OCI-LY7 (cell line): Measurements from ENCODE around the gene DYRK2. TPM values are rescaled to one million over a fixed set of nuclear protein-coding genes. Genes with fewer than 3 reads are reported as not detected.

Source experiments
- BruUV-seq: library from RNA; stranded (reverse); fragments of 400-500 nt; replicated peaks from 2 replicates; lab custom pipeline; 2021; lab: Mats Ljungman, UMichigan
- CTCF ChIA-PET: fragments of 300-600 bp; sonication (Branson Sonifier 250); formaldehyde crosslinking; loops from one replicate; lab custom pipeline; 2022; ENCODE audit warnings: antibody characterized with exemption; ENCODE audit not compliant: unreplicated experiment; lab: Charles Lee
- POLR2A ChIA-PET: fragments of 300-600 bp; sonication (Branson Sonifier 250); formaldehyde crosslinking; loops from one replicate; lab custom pipeline; 2022; ENCODE audit warnings: antibody characterized with exemption; lab: Charles Lee
- DNase-seq: peaks from one replicate; pipeline ENCODE4 v3.0.0-alpha.2; 2015; ENCODE audit warnings: low spot score
- H2AFZ ChIP-seq: fragments of 200-600 bp; sonication (generic), shearing (Covaris generic); 2 replicates; pipeline ENCODE4 v1.6.1; 2014; ENCODE audit warnings: mild to moderate bottlenecking, antibody characterized with exemption, low read length, moderate library complexity
- H3K27ac ChIP-seq: fragments of 200-600 bp; sonication (generic); 2 replicates; pipeline ENCODE4 v1.5.1; 2014; ENCODE audit warnings: mixed run types, low read depth, mild to moderate bottlenecking, moderate library complexity, low read length, inconsistent platforms; ENCODE audit not compliant: poor library complexity, severe bottlenecking
- H3K36me3 ChIP-seq: fragments of 200-600 bp; sonication (generic); 2 replicates; pipeline ENCODE4 v1.6.1; 2014; ENCODE audit warnings: mild to moderate bottlenecking, antibody characterized with exemption, low read length, moderate library complexity, mixed read lengths; ENCODE audit not compliant: insufficient read depth
- H3K4me1 ChIP-seq: fragments of 200-600 bp; sonication (generic); 2 replicates; pipeline ENCODE4 v1.5.1; 2014; ENCODE audit warnings: mild to moderate bottlenecking, low read length; ENCODE audit not compliant: insufficient read depth, poor library complexity, severe bottlenecking
- H3K4me2 ChIP-seq: fragments of 200-600 bp; sonication (generic); 2 replicates; pipeline ENCODE4 v1.6.1; 2014; ENCODE audit warnings: mild to moderate bottlenecking, low read length
- H3K4me3 ChIP-seq: fragments of 200-600 bp; sonication (generic); 2 replicates; pipeline ENCODE4 v1.5.1; 2014; ENCODE audit warnings: mild to moderate bottlenecking, low read depth, low read length; ENCODE audit not compliant: poor library complexity, severe bottlenecking
- H3K79me2 ChIP-seq: fragments of 200-600 bp; sonication (generic); 2 replicates; pipeline ENCODE4 v1.6.1; 2016; ENCODE audit warnings: low read depth, mild to moderate bottlenecking, low read length, moderate library complexity, mixed read lengths; ENCODE audit not compliant: insufficient read depth
- H3K9me2 ChIP-seq: fragments of 200-600 bp; sonication (generic); 2 replicates; pipeline ENCODE4 v1.6.1; 2016; ENCODE audit warnings: mild to moderate bottlenecking, low read length, mixed read lengths; ENCODE audit not compliant: insufficient read depth
- H3K9me3 ChIP-seq: fragments of 200-600 bp; sonication (generic); 2 replicates; pipeline ENCODE4 v1.6.1; 2014; ENCODE audit warnings: mild to moderate bottlenecking, mixed run types, low read length, mixed read lengths
- H4K20me1 ChIP-seq: fragments of 200-600 bp; sonication (generic); 2 replicates; pipeline ENCODE4 v1.6.1; 2014; ENCODE audit warnings: mild to moderate bottlenecking, antibody characterized with exemption, low read length, moderate library complexity, mixed read lengths; ENCODE audit not compliant: insufficient read depth
- EZH2phosphoT487 ChIP-seq: fragments of 200-600 bp; sonication (generic); IDR thresholded peaks from 2 replicates; pipeline ENCODE4 v1.6.1; 2018; ENCODE audit warnings: low read depth, borderline replicate concordance, mild to moderate bottlenecking, mixed run types, antibody characterized with exemption, low read length, moderate library complexity, mixed read lengths
- intact Hi-C: fragments of 100-400 bp; cut with micrococcal nuclease; formaldehyde crosslinking; loops from one replicate; pipeline ENCODE4 v1.10.0; 2022; ENCODE audit not compliant: unreplicated experiment
- total RNA-seq, 2 experiments: library from RNA; depleted of rRNA in 1 of 2; stranded (reverse); fragments of >200 nt in 1 of 2; shearing (Covaris generic) in 1 of 2; gene quantifications; 2 replicates each; pipeline ENCODE4 v1.2.3, GENCODE V29; 2014 to 2022
- TF ChIP-seq, protein P1 (sequence below): fragments of 200-600 bp; sonication (generic); conservative IDR thresholded peaks from 2 replicates; pipeline ENCODE4 v1.5.1; 2014; ENCODE audit warnings: mild to moderate bottlenecking, antibody characterized with exemption, low read length, moderate library complexity, mixed read lengths

DYRK2 gene
- total RNA-seq, 2 experiments from 2014 or later: 30.6 to 32.3 TPM

GRCh38 chr12:67690656-67691055 lies 42.1 kb downstream of the DYRK2 start:
- no peak overlapping the region for H2AFZ ChIP-seq
- no peaks in the 10 kb centered on the region for H3K36me3 ChIP-seq
- POLR2A ChIA-PET: interaction anchor here (0.7 kb wide), 2 partner anchors 35 to 250 kb away, joined by 3 read pairs; no protein-coding TSS in a partner anchor
- no peaks in the 10 kb centered on the region for H3K79me2 ChIP-seq
- H3K4me2 ChIP-seq: no peak overlapping the region
- TF ChIP-seq EZH2phosphoT487: no peak
- TF ChIP-seq, protein P1, sequence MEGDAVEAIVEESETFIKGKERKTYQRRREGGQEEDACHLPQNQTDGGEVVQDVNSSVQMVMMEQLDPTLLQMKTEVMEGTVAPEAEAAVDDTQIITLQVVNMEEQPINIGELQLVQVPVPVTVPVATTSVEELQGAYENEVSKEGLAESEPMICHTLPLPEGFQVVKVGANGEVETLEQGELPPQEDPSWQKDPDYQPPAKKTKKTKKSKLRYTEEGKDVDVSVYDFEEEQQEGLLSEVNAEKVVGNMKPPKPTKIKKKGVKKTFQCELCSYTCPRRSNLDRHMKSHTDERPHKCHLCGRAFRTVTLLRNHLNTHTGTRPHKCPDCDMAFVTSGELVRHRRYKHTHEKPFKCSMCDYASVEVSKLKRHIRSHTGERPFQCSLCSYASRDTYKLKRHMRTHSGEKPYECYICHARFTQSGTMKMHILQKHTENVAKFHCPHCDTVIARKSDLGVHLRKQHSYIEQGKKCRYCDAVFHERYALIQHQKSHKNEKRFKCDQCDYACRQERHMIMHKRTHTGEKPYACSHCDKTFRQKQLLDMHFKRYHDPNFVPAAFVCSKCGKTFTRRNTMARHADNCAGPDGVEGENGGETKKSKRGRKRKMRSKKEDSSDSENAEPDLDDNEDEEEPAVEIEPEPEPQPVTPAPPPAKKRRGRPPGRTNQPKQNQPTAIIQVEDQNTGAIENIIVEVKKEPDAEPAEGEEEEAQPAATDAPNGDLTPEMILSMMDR: no peak
- no TSS peak for BruUV-seq
- DNase-seq: no peak
- H4K20me1 ChIP-seq: no peaks in the 10 kb centered on the region
- peaks cover 40% of the 10 kb centered on the region for H3K4me1 ChIP-seq
- intact Hi-C loops: no loop called here
- H3K9me3 ChIP-seq: peaks cover 6% of the 10 kb centered on the region; the same call in 1 of the 2 replicates
- no peaks in the 10 kb centered on the region for H3K9me2 ChIP-seq
- no peak overlapping the region for H3K27ac ChIP-seq
- CTCF ChIA-PET: no interaction called here
- H3K4me3 ChIP-seq: no peak overlapping the region

GRCh38 chr12:67691220-67691619 lies 42.7 kb downstream of the DYRK2 start:
- Histone ChIP-seq H3K9me3 (peaks cover 6% of the 10 kb centered on the region; the same call in 1 of the 2 replicates), H3K4me3 (no peak overlapping the region), H3K79me2 (no peaks in the 10 kb centered on the region), H3K4me1 (peaks cover 44% of the 10 kb centered on the region), H3K4me2 (no peak overlapping the region), H3K36me3 (no peaks in the 10 kb centered on the region), H3K9me2 (no peaks in the 10 kb centered on the region), H2AFZ (no peak overlapping the region), H4K20me1 (no peaks in the 10 kb centered on the region), H3K27ac (no peak overlapping the region)
- no peak for DNase-seq
- ChIA-PET POLR2A (no interaction called here), CTCF (no interaction called here)
- TF ChIP-seq, protein P1: no peak
- no peak for TF ChIP-seq EZH2phosphoT487
- intact Hi-C loops: no loop called here
- BruUV-seq: no TSS peak

GRCh38 chr12:67692135-67692534 lies 43.6 kb downstream of the DYRK2 start:
- intact Hi-C loops: no loop called here
- CTCF ChIA-PET: no interaction called here
- H3K9me3 ChIP-seq: peaks cover 6% of the 10 kb centered on the region; the same call in 1 of the 2 replicates
- H3K4me1 ChIP-seq: peaks cover 53% of the 10 kb centered on the region
- BruUV-seq: no TSS peak
- POLR2A ChIA-PET: interaction anchor here (0.7 kb wide), 1 partner anchor 201 kb away, joined by 4 read pairs; no protein-coding TSS in a partner anchor
- no peaks in the 10 kb centered on the region for H4K20me1 ChIP-seq
- no peaks in the 10 kb centered on the region for H3K79me2 ChIP-seq
- H2AFZ ChIP-seq: peak overlapping the region; percentile 58
- TF ChIP-seq, protein P1: no peak
- no peak overlapping the region for H3K27ac ChIP-seq
- no peaks in the 10 kb centered on the region for H3K9me2 ChIP-seq
- H3K4me3 ChIP-seq: no peak overlapping the region
- H3K4me2 ChIP-seq: peak overlapping the region; percentile 34; the same call in 1 of the 2 replicates
- H3K36me3 ChIP-seq: no peaks in the 10 kb centered on the region
- DNase-seq: peak; percentile 30
